Neural cell (in vitro differentiated cells): ENCODE data around the gene RELT. TPM values are rescaled to one million over a fixed set of nuclear protein-coding genes. Genes with fewer than 3 reads are reported as not detected.

ENCODE experiments used
- H2AFZ ChIP-seq: fragments of 200-600, 300-800 bp; sonication (generic), shearing (Covaris generic); 2 replicates; pipeline ENCODE4 v1.6.0; 2014; ENCODE audit warnings: low read depth, mild to moderate bottlenecking, antibody characterized with exemption, low read length, moderate library complexity
- H3F3A ChIP-seq: fragments of 200-600 bp; shearing (Covaris generic); 2 replicates; pipeline ENCODE4 v1.6.1; 2016; ENCODE audit warnings: mild to moderate bottlenecking, moderate library complexity, mixed read lengths, antibody characterized with exemption, low read length; ENCODE audit not compliant: insufficient read depth, poor library complexity, severe bottlenecking
- H3K27ac ChIP-seq: fragments of 200-600, 300-800 bp; sonication (generic), shearing (Covaris generic); 2 replicates; pipeline ENCODE4 v1.5.1; 2014; ENCODE audit warnings: mild to moderate bottlenecking, low read length, moderate library complexity
- H3K27me3 ChIP-seq: fragments of 300-800, 200-600 bp; sonication (generic), shearing (Covaris generic); 2 replicates; pipeline ENCODE4 v1.6.0; 2014; ENCODE audit warnings: mild to moderate bottlenecking, low read depth, low read length, moderate library complexity; ENCODE audit not compliant: insufficient read depth
- H3K36me3 ChIP-seq: fragments of 300-800, 200-600 bp; sonication (generic), shearing (Covaris generic); 2 replicates; pipeline ENCODE4 v1.5.1; 2014; ENCODE audit warnings: mild to moderate bottlenecking, antibody characterized with exemption, low read length, moderate library complexity; ENCODE audit not compliant: insufficient read depth
- H3K4me2 ChIP-seq: fragments of 300-800, 200-600 bp; sonication (generic), shearing (Covaris generic); 2 replicates; pipeline ENCODE4 v1.6.0; 2014; ENCODE audit warnings: mild to moderate bottlenecking, low read length
- H3K4me3 ChIP-seq: fragments of 300-800, 200-600 bp; sonication (generic), shearing (Covaris generic); 2 replicates; pipeline ENCODE4 v1.5.1; 2014; ENCODE audit warnings: mild to moderate bottlenecking, low read length, moderate library complexity
- H3K79me2 ChIP-seq: fragments of 200-600 bp; shearing (Covaris generic); replicated peaks from 2 replicates; pipeline ENCODE4 v1.6.0; 2014; ENCODE audit warnings: mild to moderate bottlenecking, low read length, moderate library complexity; ENCODE audit not compliant: insufficient read depth
- H3K9ac ChIP-seq: fragments of 300-800, 200-600 bp; sonication (generic), shearing (Covaris generic); 2 replicates; pipeline ENCODE4 v1.6.1; 2016; ENCODE audit warnings: mild to moderate bottlenecking, low read length, mixed read lengths
- H3K9me2 ChIP-seq: fragments of 200-600 bp; shearing (Covaris generic); 2 replicates; pipeline ENCODE4 v1.6.1; 2016; ENCODE audit warnings: mild to moderate bottlenecking, low read length, mixed read lengths; ENCODE audit not compliant: insufficient read depth
- H3K9me3 ChIP-seq: fragments of 200-600, 300-800 bp; sonication (generic), shearing (Covaris generic); 2 replicates; pipeline ENCODE4 v1.6.1; 2016; ENCODE audit warnings: mild to moderate bottlenecking, mixed run types, low read length, moderate library complexity, mixed read lengths
- H4K20me1 ChIP-seq: fragments of 200-600 bp; shearing (Covaris generic); 2 replicates; pipeline ENCODE4 v1.6.1; 2016; ENCODE audit warnings: mild to moderate bottlenecking, mixed run types; ENCODE audit not compliant: insufficient read depth
- EP300 ChIP-seq: fragments of 450-650 bp; conservative IDR thresholded peaks from 2 replicates; pipeline ENCODE4 v1.6.1; 2014; ENCODE audit warnings: antibody characterized with exemption, mild to moderate bottlenecking, moderate library complexity; ENCODE audit not compliant: poor library complexity, severe bottlenecking
- EZH2 ChIP-seq: fragments of 200-600, 300-800 bp; shearing (Covaris generic), sonication (generic); IDR thresholded peaks from 2 replicates; pipeline ENCODE4 v1.6.1; 2014; ENCODE audit warnings: antibody characterized with exemption, low read length, borderline replicate concordance, mild to moderate bottlenecking; ENCODE audit not compliant: insufficient read depth, poor library complexity, severe bottlenecking
- MXI1 ChIP-seq: fragments of 450-650 bp; conservative IDR thresholded peaks from 2 replicates; pipeline ENCODE4 v1.6.1; 2014; ENCODE audit warnings: antibody characterized with exemption, mild to moderate bottlenecking; ENCODE audit not compliant: poor library complexity, severe bottlenecking
- RAD21 ChIP-seq: fragments of 450-650 bp; conservative IDR thresholded peaks from 2 replicates; pipeline ENCODE4 v1.6.1; 2014; ENCODE audit warnings: antibody characterized with exemption, mild to moderate bottlenecking, moderate library complexity
- SMC3 ChIP-seq: fragments of 450-650 bp; conservative IDR thresholded peaks from 2 replicates; pipeline ENCODE4 v1.6.1; 2014; ENCODE audit warnings: antibody characterized with exemption, mild to moderate bottlenecking, moderate library complexity; ENCODE audit not compliant: poor library complexity
- TAF1 ChIP-seq: IDR thresholded peaks from 2 replicates; pipeline ENCODE4 v1.6.1; 2012; ENCODE audit warnings: low read depth
- polyA plus RNA-seq: library from polyadenylated mRNA; depleted of rRNA; stranded (reverse); fragments of >200 nt; gene quantifications from 2 replicates; pipeline ENCODE4 v1.2.3, GENCODE V29; 2014
- TF ChIP-seq, protein P1 (sequence below): IDR thresholded peaks from 2 replicates; pipeline ENCODE4 v1.6.1; 2012; ENCODE audit warnings: borderline replicate concordance
- TF ChIP-seq, protein P2 (sequence below): fragments of 450-650 bp; IDR thresholded peaks from 2 replicates; pipeline ENCODE4 v1.5.1; 2014; ENCODE audit warnings: antibody characterized with exemption, mild to moderate bottlenecking, moderate library complexity; ENCODE audit not compliant: poor library complexity, severe bottlenecking

Gene RELT
- polyA plus RNA-seq, 1 donor from 2014 or later, result 12.4 TPM

DNA sequence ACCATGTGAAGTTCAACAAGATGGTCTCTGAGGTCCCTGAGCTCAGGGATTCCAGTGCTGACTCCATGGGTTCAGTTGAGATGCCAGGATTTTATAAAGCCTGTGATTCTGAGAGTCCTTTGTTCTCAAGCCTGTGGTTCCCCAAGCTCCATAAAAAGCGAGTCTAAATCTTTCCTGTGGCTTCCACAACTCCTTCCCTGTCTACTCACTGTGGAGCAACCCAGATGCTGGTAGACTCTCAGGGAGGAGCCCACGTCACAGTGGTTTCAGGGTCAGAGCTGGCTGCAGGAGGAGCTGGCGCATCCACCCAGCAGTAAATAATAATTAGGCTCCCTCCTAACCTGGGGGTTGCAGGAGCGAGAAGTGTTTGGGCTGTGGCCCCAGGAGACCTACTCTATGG is 2.0 kb upstream of the RELT start:
- H4K20me1 ChIP-seq, result no peaks in the 10 kb centered on the region
- H3K4me2 ChIP-seq, result no peak overlapping the region
- no peaks in the 10 kb centered on the region for H3F3A ChIP-seq
- no peak overlapping the region for H3K27ac ChIP-seq
- TF ChIP-seq, protein P1, sequence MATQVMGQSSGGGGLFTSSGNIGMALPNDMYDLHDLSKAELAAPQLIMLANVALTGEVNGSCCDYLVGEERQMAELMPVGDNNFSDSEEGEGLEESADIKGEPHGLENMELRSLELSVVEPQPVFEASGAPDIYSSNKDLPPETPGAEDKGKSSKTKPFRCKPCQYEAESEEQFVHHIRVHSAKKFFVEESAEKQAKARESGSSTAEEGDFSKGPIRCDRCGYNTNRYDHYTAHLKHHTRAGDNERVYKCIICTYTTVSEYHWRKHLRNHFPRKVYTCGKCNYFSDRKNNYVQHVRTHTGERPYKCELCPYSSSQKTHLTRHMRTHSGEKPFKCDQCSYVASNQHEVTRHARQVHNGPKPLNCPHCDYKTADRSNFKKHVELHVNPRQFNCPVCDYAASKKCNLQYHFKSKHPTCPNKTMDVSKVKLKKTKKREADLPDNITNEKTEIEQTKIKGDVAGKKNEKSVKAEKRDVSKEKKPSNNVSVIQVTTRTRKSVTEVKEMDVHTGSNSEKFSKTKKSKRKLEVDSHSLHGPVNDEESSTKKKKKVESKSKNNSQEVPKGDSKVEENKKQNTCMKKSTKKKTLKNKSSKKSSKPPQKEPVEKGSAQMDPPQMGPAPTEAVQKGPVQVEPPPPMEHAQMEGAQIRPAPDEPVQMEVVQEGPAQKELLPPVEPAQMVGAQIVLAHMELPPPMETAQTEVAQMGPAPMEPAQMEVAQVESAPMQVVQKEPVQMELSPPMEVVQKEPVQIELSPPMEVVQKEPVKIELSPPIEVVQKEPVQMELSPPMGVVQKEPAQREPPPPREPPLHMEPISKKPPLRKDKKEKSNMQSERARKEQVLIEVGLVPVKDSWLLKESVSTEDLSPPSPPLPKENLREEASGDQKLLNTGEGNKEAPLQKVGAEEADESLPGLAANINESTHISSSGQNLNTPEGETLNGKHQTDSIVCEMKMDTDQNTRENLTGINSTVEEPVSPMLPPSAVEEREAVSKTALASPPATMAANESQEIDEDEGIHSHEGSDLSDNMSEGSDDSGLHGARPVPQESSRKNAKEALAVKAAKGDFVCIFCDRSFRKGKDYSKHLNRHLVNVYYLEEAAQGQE, result no peak
- TF ChIP-seq EP300 (no peak), MXI1 (no peak), RAD21 (no peak)
- H2AFZ ChIP-seq, result no peak overlapping the region
- H3K9me2 ChIP-seq, result no peaks in the 10 kb centered on the region
- no peaks in the 10 kb centered on the region for H3K79me2 ChIP-seq
- no peak overlapping the region for H3K9ac ChIP-seq
- H3K9me3 ChIP-seq, result no peaks in the 10 kb centered on the region
- no peaks in the 10 kb centered on the region for H3K36me3 ChIP-seq
- H3K27me3 ChIP-seq, result no peaks in the 10 kb centered on the region
- no peak overlapping the region for H3K4me3 ChIP-seq

DNA sequence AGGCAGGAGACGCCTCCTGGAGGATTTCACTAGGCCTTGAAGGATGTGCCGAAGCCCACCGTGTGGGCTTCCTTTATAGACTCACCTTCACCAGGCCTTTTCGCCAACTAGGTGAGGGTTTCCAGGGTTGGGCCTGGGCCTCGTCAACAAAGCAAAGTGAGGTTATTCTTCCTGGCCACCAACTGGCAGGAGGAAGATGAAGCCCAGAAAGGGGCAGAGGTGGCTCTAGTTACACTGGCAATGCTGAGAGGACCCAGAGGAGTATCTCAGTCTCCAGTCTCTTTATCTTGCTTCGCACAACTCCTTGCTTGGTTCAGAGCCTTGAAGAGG is 404 bp upstream of the RELT start:
- no peaks in the 10 kb centered on the region for H3K9me3 ChIP-seq

More for the DNA sequence above, 404 bp upstream of the RELT start:
- H3K4me3 ChIP-seq, result peak overlapping the region; percentile 89
- H3K9ac ChIP-seq, result peak overlapping the region; percentile 69
- no peak overlapping the region for H3K27ac ChIP-seq
- H4K20me1 ChIP-seq, result no peaks in the 10 kb centered on the region
- no peak for TF ChIP-seq RAD21
- no peak for TF ChIP-seq EZH2
- TF ChIP-seq TAF1, result no peak
- no peak for TF ChIP-seq SMC3
- no peak for TF ChIP-seq EP300
- TF ChIP-seq, protein P2, sequence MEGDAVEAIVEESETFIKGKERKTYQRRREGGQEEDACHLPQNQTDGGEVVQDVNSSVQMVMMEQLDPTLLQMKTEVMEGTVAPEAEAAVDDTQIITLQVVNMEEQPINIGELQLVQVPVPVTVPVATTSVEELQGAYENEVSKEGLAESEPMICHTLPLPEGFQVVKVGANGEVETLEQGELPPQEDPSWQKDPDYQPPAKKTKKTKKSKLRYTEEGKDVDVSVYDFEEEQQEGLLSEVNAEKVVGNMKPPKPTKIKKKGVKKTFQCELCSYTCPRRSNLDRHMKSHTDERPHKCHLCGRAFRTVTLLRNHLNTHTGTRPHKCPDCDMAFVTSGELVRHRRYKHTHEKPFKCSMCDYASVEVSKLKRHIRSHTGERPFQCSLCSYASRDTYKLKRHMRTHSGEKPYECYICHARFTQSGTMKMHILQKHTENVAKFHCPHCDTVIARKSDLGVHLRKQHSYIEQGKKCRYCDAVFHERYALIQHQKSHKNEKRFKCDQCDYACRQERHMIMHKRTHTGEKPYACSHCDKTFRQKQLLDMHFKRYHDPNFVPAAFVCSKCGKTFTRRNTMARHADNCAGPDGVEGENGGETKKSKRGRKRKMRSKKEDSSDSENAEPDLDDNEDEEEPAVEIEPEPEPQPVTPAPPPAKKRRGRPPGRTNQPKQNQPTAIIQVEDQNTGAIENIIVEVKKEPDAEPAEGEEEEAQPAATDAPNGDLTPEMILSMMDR, result no peak
- no peak overlapping the region for H2AFZ ChIP-seq
- no peaks in the 10 kb centered on the region for H3K27me3 ChIP-seq
- H3K9me2 ChIP-seq, result no peaks in the 10 kb centered on the region
- H3K36me3 ChIP-seq, result no peaks in the 10 kb centered on the region
- H3F3A ChIP-seq, result no peaks in the 10 kb centered on the region
- H3K79me2 ChIP-seq, result no peaks in the 10 kb centered on the region
- H3K4me2 ChIP-seq, result no peak overlapping the region
